GM23248 (cell line): ENCODE results near the gene ARCN1. TPM values are rescaled to one million over a fixed set of nuclear protein-coding genes. Genes with fewer than 3 reads are reported as not detected.

Experiments
- DNase-seq: peaks from one replicate; pipeline ENCODE4 v3.0.0-alpha.2; 2015
- H2AFZ ChIP-seq: fragments of 200-600 bp; sonication (generic); 2 replicates; pipeline ENCODE4 v1.6.1; 2016; ENCODE audit warnings: antibody characterized with exemption
- H3F3A ChIP-seq: fragments of 200-600 bp; sonication (generic); 2 replicates; pipeline ENCODE4 v1.6.1; 2016; ENCODE audit warnings: mild to moderate bottlenecking, antibody characterized with exemption, mixed run types; ENCODE audit not compliant: insufficient read depth
- H3K27ac ChIP-seq: fragments of 200-600 bp; sonication (generic); 2 replicates; pipeline ENCODE4 v1.5.1; 2016; ENCODE audit warnings: mild to moderate bottlenecking
- H3K27me3 ChIP-seq: fragments of 200-600 bp; sonication (generic); replicated peaks from 2 replicates; pipeline ENCODE4 v1.6.1; 2016; ENCODE audit warnings: mild to moderate bottlenecking; ENCODE audit not compliant: insufficient read depth
- H3K36me3 ChIP-seq: fragments of 200-600 bp; sonication (generic); 2 replicates; pipeline ENCODE4 v1.6.1; 2016; ENCODE audit warnings: low read depth, mild to moderate bottlenecking
- H3K4me1 ChIP-seq: fragments of 200-600 bp; sonication (generic); 2 replicates; pipeline ENCODE4 v1.6.1; 2016; ENCODE audit warnings: mild to moderate bottlenecking; ENCODE audit not compliant: insufficient read depth
- H3K4me2 ChIP-seq: fragments of 200-600 bp; sonication (generic); one replicate; pipeline ENCODE4 v1.6.1; 2016; ENCODE audit warnings: mild to moderate bottlenecking; ENCODE audit not compliant: unreplicated experiment
- H3K4me3 ChIP-seq: fragments of 200-600 bp; sonication (generic); 2 replicates; pipeline ENCODE4 v1.5.1; 2016; ENCODE audit warnings: mild to moderate bottlenecking
- H3K79me2 ChIP-seq: fragments of 200-600 bp; sonication (generic); 2 replicates; pipeline ENCODE4 v1.6.1; 2016; ENCODE audit warnings: mild to moderate bottlenecking; ENCODE audit not compliant: insufficient read depth
- H3K9ac ChIP-seq: fragments of 200-600 bp; sonication (generic); 2 replicates; pipeline ENCODE4 v1.6.1; 2016; ENCODE audit warnings: mild to moderate bottlenecking
- H3K9me2 ChIP-seq: fragments of 200-600 bp; sonication (generic); 2 replicates; pipeline ENCODE4 v1.6.1; 2016; ENCODE audit warnings: mixed run types, mild to moderate bottlenecking, moderate library complexity; ENCODE audit not compliant: insufficient read depth
- H3K9me3 ChIP-seq: fragments of 200-600 bp; sonication (generic); one replicate; pipeline ENCODE4 v1.6.1; 2017; ENCODE audit warnings: low read depth
- H4K20me1 ChIP-seq: fragments of 200-600 bp; sonication (generic); 2 replicates; pipeline ENCODE4 v1.6.0; 2016; ENCODE audit not compliant: insufficient read depth
- EZH2 ChIP-seq: fragments of 200-600 bp; sonication (generic); IDR thresholded peaks from 2 replicates; pipeline ENCODE4 v1.6.1; 2018; ENCODE audit warnings: antibody characterized with exemption, mild to moderate bottlenecking; ENCODE audit not compliant: insufficient read depth, poor library complexity, severe bottlenecking
- EZH2phosphoT487 ChIP-seq: fragments of 200-600 bp; sonication (generic); IDR thresholded peaks from 2 replicates; pipeline ENCODE4 v1.6.1; 2018; ENCODE audit warnings: antibody characterized with exemption, moderate library complexity, mild to moderate bottlenecking, low read depth; ENCODE audit not compliant: insufficient read depth
- WGBS, 2 experiments: methylation state at CpG; one replicate each; pipeline ENCODE4 v1.1.6; 2015 to 2017; ENCODE audit warnings: low lambda C conversion rate in 2 of 2, low coverage in 1 of 2; ENCODE audit errors: missing lambda C conversion rate in 2 of 2; 5-methylcytosine and 5-hydroxymethylcytosine counted together
- in situ Hi-C: fragments of 300-500 bp; cut with MboI; formaldehyde crosslinking; loops from 2 replicates; pipeline ENCODE4 v1.15.0; 2020
- polyA plus RNA-seq: library from polyadenylated mRNA; unstranded; fragments of >200 nt; fragmentation: Nextera tagmentation; extraction: Ambion mirVana; gene quantifications from 2 replicates; pipeline ENCODE4 v1.2.1, GENCODE V29; 2016
- total RNA-seq: library from RNA; depleted of rRNA; stranded (reverse); fragments of >200 nt; shearing (Covaris generic); gene quantifications from 2 replicates; pipeline ENCODE4 v1.2.3, GENCODE V29; 2014

ARCN1 gene
- total and polyA plus RNA-seq, 2 experiments from 2014 or later: 187 to 190 TPM

GRCh38 chr11:118530180-118530682 is 42.0 kb upstream of the ARCN1 start:
- H3K36me3 ChIP-seq: no peaks in the 10 kb centered on the region
- H2AFZ ChIP-seq: peak overlapping the region; percentile 84
- no peak for TF ChIP-seq EZH2
- TF ChIP-seq EZH2phosphoT487: no peak
- H3K4me2 ChIP-seq: peak overlapping the region; percentile 55
- H3K9ac ChIP-seq: peak overlapping the region; percentile 56
- H3K79me2 ChIP-seq: no peaks in the 10 kb centered on the region
- peak overlapping the region; percentile 74 for H3K4me3 ChIP-seq
- 4 to 5% methylated on average over 30 to 31 of the region's 31 CpGs for WGBS, 2 experiments
- no peaks in the 10 kb centered on the region for H3K4me1 ChIP-seq
- no peaks in the 10 kb centered on the region for H3K9me3 ChIP-seq
- peak; percentile 46 for DNase-seq
- H3K27ac ChIP-seq: no peak overlapping the region
- H3K27me3 ChIP-seq: no peaks in the 10 kb centered on the region
- no peaks in the 10 kb centered on the region for H4K20me1 ChIP-seq
- H3K9me2 ChIP-seq: no peaks in the 10 kb centered on the region
- no peaks in the 10 kb centered on the region for H3F3A ChIP-seq
- in situ Hi-C loops: no loop called here

GRCh38 chr11:118530683-118531596 is 41.3 kb upstream of the ARCN1 start, which contains the start of gene TMEM25:
Gene TMEM25 (plus strand): TSS chr11:118531192. CDS start chr11:118531802, 610 bp downstream.
- Histone ChIP-seq H2AFZ (peak within 1 kb of the TSS; percentile 84), H3K9me3 (no peaks in the 10 kb centered on the region), H3K4me1 (no peaks in the 10 kb centered on the region), H3K79me2 (no peaks in the 10 kb centered on the region), H3K4me3 (peak within 1 kb of the TSS; percentile 74), H3K36me3 (no peaks in the 10 kb centered on the region), H3K9ac (peak within 1 kb of the TSS; percentile 56), H3K9me2 (no peaks in the 10 kb centered on the region), H4K20me1 (no peaks in the 10 kb centered on the region), H3F3A (no peaks in the 10 kb centered on the region), H3K27ac (no peak within 1 kb of the TSS), H3K4me2 (peak within 1 kb of the TSS; percentile 55), H3K27me3 (no peaks in the 10 kb centered on the region)
- no peak for TF ChIP-seq EZH2
- no peak for TF ChIP-seq EZH2phosphoT487
- WGBS, 2 experiments: 5 to 7% methylated on average over 45 to 49 of the region's 94 CpGs
- in situ Hi-C loops: no loop called here
- DNase-seq: peak; percentile 64

GRCh38 chr11:118531597-118532084 is 40.6 kb upstream of the ARCN1 start:
- Histone ChIP-seq H2AFZ (peak overlapping the region; percentile 84), H3K36me3 (no peaks in the 10 kb centered on the region), H3K4me3 (peak overlapping the region; percentile 74), H3K4me1 (no peaks in the 10 kb centered on the region), H3K9me3 (no peaks in the 10 kb centered on the region), H3K27ac (no peak overlapping the region), H3K9ac (no peak overlapping the region), H3K79me2 (no peaks in the 10 kb centered on the region), H3K4me2 (peak overlapping the region; percentile 55), H4K20me1 (no peaks in the 10 kb centered on the region), H3K27me3 (no peaks in the 10 kb centered on the region), H3K9me2 (no peaks in the 10 kb centered on the region), H3F3A (no peaks in the 10 kb centered on the region)
- WGBS, 2 experiments: 42 to 44% methylated on average over 12 of the region's 12 CpGs
- in situ Hi-C loops: no loop called here
- TF ChIP-seq EZH2 (no peak), EZH2phosphoT487 (no peak)
- DNase-seq: no peak

GRCh38 chr11:118532091-118532490 is 40.1 kb upstream of the ARCN1 start:
- Histone ChIP-seq H3K27ac (no peak overlapping the region), H3K9me2 (no peaks in the 10 kb centered on the region), H3K9me3 (no peaks in the 10 kb centered on the region), H3K9ac (no peak overlapping the region), H3K27me3 (no peaks in the 10 kb centered on the region), H3K79me2 (no peaks in the 10 kb centered on the region), H4K20me1 (no peaks in the 10 kb centered on the region), H3K4me1 (no peaks in the 10 kb centered on the region), H3K4me3 (no peak overlapping the region), H2AFZ (no peak overlapping the region), H3K36me3 (no peaks in the 10 kb centered on the region), H3K4me2 (no peak overlapping the region), H3F3A (no peaks in the 10 kb centered on the region)
- TF ChIP-seq EZH2phosphoT487 (no peak), EZH2 (no peak)
- DNase-seq: no peak
- 85 to 89% methylated on average over 9 to 10 of the region's 10 CpGs for WGBS, 2 experiments
- in situ Hi-C loops: no loop called here
